GM12878 (cell line): ENCODE results near the gene NTM. TPM values are rescaled to one million over a fixed set of nuclear protein-coding genes. Genes with fewer than 3 reads are reported as not detected.

ENCODE experiments used
- ATAC-seq: fragments of 200-7000 bp; cut with Tn5 transposase; 3 replicates; pipeline ENCODE4 v1.9.1; 2020; ENCODE audit warnings: mild to moderate bottlenecking, moderate library complexity
- BruUV-seq: library from RNA; stranded (reverse); fragments of 400-500 nt; replicated peaks from 2 replicates; lab custom pipeline; 2021; lab: Mats Ljungman, UMichigan
- CTCF ChIA-PET: fragments of 300-600 bp; sonication (Branson Sonifier 250); formaldehyde crosslinking; extraction: SDS; loops from one replicate; lab custom pipeline; 2021; ENCODE audit warnings: inconsistent platforms; lab: Yijun Ruan, JAX
- POLR2A ChIA-PET: fragments of 350-600 bp; formaldehyde crosslinking; extraction: SDS; loops from one replicate; lab custom pipeline; 2021; ENCODE audit warnings: inconsistent platforms; lab: Charles Lee
- RAD21 ChIA-PET: fragments of 300-600 bp; sonication (Branson Sonifier 250); formaldehyde crosslinking; loops from one replicate; lab custom pipeline; 2023; ENCODE audit warnings: antibody characterized with exemption; ENCODE audit not compliant: unreplicated experiment; lab: Charles Lee
- SMC1A ChIA-PET: fragments of 300-600 bp; sonication (Branson Sonifier 250); formaldehyde crosslinking; loops from one replicate; lab custom pipeline; 2023; ENCODE audit not compliant: unreplicated experiment, uncharacterized antibody; lab: Charles Lee
- DNase-seq: peaks from one replicate; pipeline ENCODE4 v3.0.0-alpha.2; 2011; ENCODE audit warnings: low read depth, low spot score
- FAIRE-seq: peaks from 3 replicates; lab custom pipeline; 2011; peaks lifted over from hg19 to GRCh38; lab: Jason Lieb, UNC
- H2AFZ ChIP-seq: 2 replicates; pipeline ENCODE4 v1.6.0; 2011; ENCODE audit warnings: low read depth, low read length, control low read depth; ENCODE audit not compliant: control insufficient read depth
- H3K27ac ChIP-seq: 2 replicates; pipeline ENCODE4 v1.5.1; 2011; ENCODE audit warnings: control low read depth; ENCODE audit not compliant: control insufficient read depth, insufficient read depth
- H3K27me3 ChIP-seq, 2 experiments: replicated peaks in 1 of 2; 2 replicates each; pipeline versions ENCODE4 v1.6.0 to v1.6.1; 2011; ENCODE audit warnings: low read length in 1 of 2; ENCODE audit not compliant: control insufficient read depth in 2 of 2, insufficient read depth in 2 of 2
- H3K36me3 ChIP-seq, 2 experiments: 2 replicates each; pipeline ENCODE4 v1.5.1; 2011; ENCODE audit warnings: low read length in 1 of 2; ENCODE audit not compliant: control insufficient read depth in 2 of 2, insufficient read depth in 2 of 2
- H3K4me1 ChIP-seq: 2 replicates; pipeline ENCODE4 v1.6.1; 2011; ENCODE audit warnings: mild to moderate bottlenecking, low read length, moderate library complexity, mixed read lengths; ENCODE audit not compliant: control insufficient read depth, insufficient read depth
- H3K4me2 ChIP-seq: 2 replicates; pipeline ENCODE4 v1.6.0; 2011; ENCODE audit warnings: control low read depth; ENCODE audit not compliant: control insufficient read depth, insufficient read depth
- H3K4me3 ChIP-seq: fragments of 200-600 bp; sonication (generic); 2 replicates; pipeline ENCODE4 v1.5.1; 2016
- H3K79me2 ChIP-seq: 2 replicates; pipeline ENCODE4 v1.6.0; 2011; ENCODE audit warnings: low read length; ENCODE audit not compliant: control insufficient read depth, insufficient read depth
- H3K9ac ChIP-seq: 2 replicates; pipeline ENCODE4 v1.8.0; 2011; ENCODE audit warnings: low read length, control low read depth, mixed read lengths; ENCODE audit not compliant: control insufficient read depth, insufficient read depth
- H3K9me3 ChIP-seq: replicated peaks from 3 replicates; pipeline ENCODE4 v1.5.1; 2011; ENCODE audit warnings: mild to moderate bottlenecking, low read length; ENCODE audit not compliant: control insufficient read depth, insufficient read depth
- H4K20me1 ChIP-seq: 2 replicates; pipeline ENCODE4 v1.6.0; 2011; ENCODE audit not compliant: control insufficient read depth, insufficient read depth
- BACH1 ChIP-seq: fragments of 450-650 bp; IDR thresholded peaks from 2 replicates; pipeline ENCODE4 v1.6.1; 2017; ENCODE audit warnings: mild to moderate bottlenecking, borderline replicate concordance
- BCL11A ChIP-seq: IDR thresholded peaks from 2 replicates; pipeline ENCODE4 v1.6.1; 2011; ENCODE audit warnings: low read depth, low read length
- IRF4 ChIP-seq: IDR thresholded peaks from 2 replicates; pipeline ENCODE4 v1.6.1; 2011; ENCODE audit warnings: low read depth, low read length
- IRF5 ChIP-seq: fragments of 450-650 bp; IDR thresholded peaks from 2 replicates; pipeline ENCODE4 v1.6.1; 2017; ENCODE audit warnings: borderline replicate concordance
- MEF2A ChIP-seq: IDR thresholded peaks from 2 replicates; pipeline ENCODE4 v1.6.1; 2011; ENCODE audit warnings: low read depth, mild to moderate bottlenecking, low read length, moderate library complexity; ENCODE audit not compliant: insufficient read depth
- MEF2B ChIP-seq: fragments of 450-650 bp; IDR thresholded peaks from 2 replicates; pipeline ENCODE4 v1.6.1; 2018; ENCODE audit warnings: mild to moderate bottlenecking, moderate library complexity; ENCODE audit not compliant: partially characterized antibody, poor library complexity, severe bottlenecking
- MTA2 ChIP-seq: fragments of 450-650 bp; IDR thresholded peaks from 2 replicates; pipeline ENCODE4 v1.6.1; 2016; ENCODE audit warnings: low read depth, mild to moderate bottlenecking, moderate library complexity
- PBX3 ChIP-seq: IDR thresholded peaks from 2 replicates; pipeline ENCODE4 v1.6.1; 2011; ENCODE audit warnings: mild to moderate bottlenecking, low read depth, low read length, moderate library complexity; ENCODE audit not compliant: insufficient replicate concordance
- RAD51 ChIP-seq: fragments of 450-650 bp; IDR thresholded peaks from 2 replicates; pipeline ENCODE4 v1.6.1; 2016; ENCODE audit warnings: moderate library complexity, mild to moderate bottlenecking, inconsistent platforms
- RBBP5 ChIP-seq: fragments of 200-600 bp; sonication (generic); conservative IDR thresholded peaks from 2 replicates; pipeline ENCODE4 v1.6.1; 2016
- RUNX3 ChIP-seq: IDR thresholded peaks from 2 replicates; pipeline ENCODE4 v1.6.1; 2012; ENCODE audit warnings: low read length, inconsistent platforms
- SMAD1 ChIP-seq: fragments of 450-650 bp; IDR thresholded peaks from 2 replicates; pipeline ENCODE4 v1.6.1; 2018; ENCODE audit warnings: mild to moderate bottlenecking, low read depth; ENCODE audit not compliant: partially characterized antibody
- SP1 ChIP-seq: IDR thresholded peaks from one replicate; pipeline ENCODE4 v1.6.1; 2011; ENCODE audit warnings: low read depth, low read length
- STAT3 ChIP-seq: IDR thresholded peaks from 2 replicates; pipeline ENCODE4 v1.6.1; 2011; ENCODE audit warnings: low read depth, low read length, improper control_type of control experiment
- TAF1 ChIP-seq: IDR thresholded peaks from 2 replicates; pipeline ENCODE4 v1.6.1; 2011; ENCODE audit warnings: mild to moderate bottlenecking, low read depth, low read length, borderline replicate concordance
- YBX1 ChIP-seq: fragments of 450-650 bp; IDR thresholded peaks from 2 replicates; pipeline ENCODE4 v1.6.1; 2016; ENCODE audit warnings: antibody characterized with exemption
- YY1 ChIP-seq: IDR thresholded peaks from 2 replicates; pipeline ENCODE4 v1.6.1; 2011; ENCODE audit warnings: low read depth, mild to moderate bottlenecking, low read length
- ZSCAN29 ChIP-seq: fragments of 450-650 bp; IDR thresholded peaks from 2 replicates; pipeline ENCODE4 v1.6.1; 2017; ENCODE audit warnings: mild to moderate bottlenecking, moderate library complexity
- ZZZ3 ChIP-seq: IDR thresholded peaks from 2 replicates; pipeline ENCODE4 v1.6.1; 2011; ENCODE audit warnings: low read depth; ENCODE audit not compliant: control insufficient read depth, insufficient read length
- WGBS: methylation state at CpG from one replicate; pipeline ENCODE4 v1.1.6; 2016; ENCODE audit warnings: low lambda C conversion rate; ENCODE audit not compliant: insufficient replicate concordance, insufficient coverage; ENCODE audit errors: missing lambda C conversion rate; 5-methylcytosine and 5-hydroxymethylcytosine counted together
- in situ Hi-C: fragments of 300-500 bp; cut with MboI; formaldehyde crosslinking; loops from 9 replicates; pipeline ENCODE4 v1.14.3; 2018; ENCODE audit warnings: mixed read lengths
- intact Hi-C: fragments of 100-400 bp; cut with micrococcal nuclease; formaldehyde crosslinking; loops from one replicate; pipeline ENCODE4 v1.14.2; 2022; ENCODE audit not compliant: unreplicated experiment
- polyA plus RNA-seq, 11 experiments: library from polyadenylated mRNA; depleted of rRNA in 4 of 11; unstranded in 6 of 11; stranded (reverse) in 5 of 11; fragments of >200 nt; fragmentation: Nextera tagmentation in 4 of 11; fragmentation: Illumina TruSeq in 1 of 11; extraction: Ambion mirVana in 4 of 11; extraction: Trizol in 1 of 11; gene quantifications; 1 replicate in 1 of 11; 2 replicates in 10 of 11; pipeline versions ENCODE4 v1.2.1 to v1.2.3, GENCODE V29; 2011 to 2016; ENCODE audit warnings: inconsistent platforms in 2 of 11, missing spikeins in 2 of 11, low read depth in 1 of 11
- total RNA-seq, 4 experiments: library from RNA; depleted of rRNA in 3 of 4; stranded (reverse); fragments of >200 nt in 3 of 4; fragmentation: Illumina TruSeq in 1 of 4; extraction: Trizol in 1 of 4; gene quantifications; 2 replicates each; pipeline versions ENCODE4 v1.2.1 to v1.2.3, GENCODE V29; 2013 to 2021

Gene NTM
- total and polyA plus RNA-seq, 10 of the 15 experiments (the other 5 are each of a cell fraction or from before 2014, with no cell fraction given), result not detected

- in situ Hi-C loops (no loop called here), intact Hi-C loops (no loop called here)
- ATAC-seq, result no peak
- Histone ChIP-seq H3K4me3 (no peak overlapping the region), H3K79me2 (no peaks in the 10 kb centered on the region), H3K27me3 (peaks cover 0 to 2% of the 10 kb centered on the region in 2 experiments; a peak in 2 of 4 replicates), H4K20me1 (0 out of 2 replicates have a peak, but pooled peaks cover 2% of the 10 kb centered on the region), H3K4me2 (no peak overlapping the region), H3K9ac (no peak overlapping the region), H3K36me3 (no peaks in the 10 kb centered on the region), H3K9me3 (no peaks in the 10 kb centered on the region), H3K27ac (no peak overlapping the region), H3K4me1 (no peaks in the 10 kb centered on the region), H2AFZ (no peak overlapping the region)
- TF ChIP-seq RUNX3, result no peak
- no peak for TF ChIP-seq ZZZ3
- TF ChIP-seq BCL11A, result no peak
- TF ChIP-seq IRF4, result no peak
- no peak for TF ChIP-seq RAD51
- TF ChIP-seq YBX1, result no peak
- TF ChIP-seq BACH1, result no peak
- no peak for TF ChIP-seq SMAD1
- TF ChIP-seq STAT3, result no peak
- TF ChIP-seq SP1, result no peak
- TF ChIP-seq PBX3, result no peak
- TF ChIP-seq MTA2, result no peak
- no peak for TF ChIP-seq RBBP5
- no peak for TF ChIP-seq YY1
- no peak for TF ChIP-seq TAF1
- TF ChIP-seq MEF2A, result no peak
- no peak for TF ChIP-seq ZSCAN29
- TF ChIP-seq IRF5, result no peak
- TF ChIP-seq MEF2B, result no peak
- 62% methylated on average over 9 of the region's 9 CpGs for WGBS
- no TSS peak for BruUV-seq
- ChIA-PET RAD21 (no interaction called here), POLR2A (no interaction called here), SMC1A (no interaction called here), CTCF (interaction anchor here (1.1 kb wide), 1 partner anchor 10 kb away, joined by 3 read pairs; no protein-coding TSS in a partner anchor)
- no peak for DNase-seq
- FAIRE-seq, result no peak
Observed at GRCh38 chr11:131850507-131850906, 480.1 kb downstream of the NTM start.
